H1 (cell line): ENCODE data around the gene EGFLAM. TPM values are rescaled to one million over a fixed set of nuclear protein-coding genes. Genes with fewer than 3 reads are reported as not detected.

Experiments
- CTCF ChIA-PET: fragments of 300-600 bp; sonication (Branson Sonifier 250); formaldehyde crosslinking; loops from one replicate; lab custom pipeline; 2021; ENCODE audit not compliant: partially characterized antibody; lab: Charles Lee
- POLR2A ChIA-PET: fragments of 300-600 bp; sonication (Branson Sonifier 250); formaldehyde crosslinking; loops from one replicate; lab custom pipeline; 2021; ENCODE audit warnings: inconsistent platforms; ENCODE audit not compliant: partially characterized antibody; lab: Charles Lee
- DNase-seq, 2 experiments: peaks; one replicate each; pipeline versions ENCODE4 v3.0.0 to v3.0.0-alpha.2; 2010 to 2022; ENCODE audit warnings: low spot score in 2 of 2, low read depth in 1 of 2, mixed read lengths in 1 of 2
- FAIRE-seq: peaks from 2 replicates; lab custom pipeline; 2011; peaks lifted over from hg19 to GRCh38; lab: Jason Lieb, UNC
- H2AFZ ChIP-seq: 2 replicates; pipeline ENCODE4 v1.8.1; 2012; ENCODE audit warnings: low read length, inconsistent platforms
- H2AK5ac ChIP-seq: 2 replicates; pipeline ENCODE4 v1.6.1; 2013; ENCODE audit warnings: low read depth, low read length
- H2BK120ac ChIP-seq: replicated peaks from 2 replicates; pipeline ENCODE3; 2013; ENCODE audit warnings: low read depth, low read length, inconsistent platforms
- H2BK12ac ChIP-seq: 2 replicates; pipeline ENCODE4 v1.6.1; 2013; ENCODE audit warnings: low read depth, low read length
- H2BK15ac ChIP-seq: 2 replicates; pipeline ENCODE4 v1.6.1; 2013; ENCODE audit warnings: low read length
- H2BK20ac ChIP-seq: 2 replicates; pipeline ENCODE4 v1.6.1; 2013; ENCODE audit warnings: low read length
- H2BK5ac ChIP-seq: 2 replicates; pipeline ENCODE4 v1.6.1; 2013; ENCODE audit warnings: low read depth, low read length
- H3K14ac ChIP-seq: 2 replicates; pipeline ENCODE4 v1.6.1; 2013; ENCODE audit warnings: inconsistent platforms; ENCODE audit not compliant: insufficient read length
- H3K18ac ChIP-seq: 2 replicates; pipeline ENCODE4 v1.6.1; 2013; ENCODE audit warnings: low read length; ENCODE audit errors: extremely low read depth
- H3K23ac ChIP-seq: 2 replicates; pipeline ENCODE4 v1.6.1; 2013; ENCODE audit warnings: inconsistent platforms; ENCODE audit not compliant: insufficient read length
- H3K23me2 ChIP-seq: 2 replicates; pipeline ENCODE4 v1.6.1; 2013; ENCODE audit warnings: low read depth, low read length
- H3K27ac ChIP-seq: 2 replicates; pipeline ENCODE4 v1.6.1; 2011; ENCODE audit warnings: low read depth, low read length, inconsistent platforms
- H3K27me3 ChIP-seq, 4 experiments: replicated peaks in 1 of 4; 1 replicate in 1 of 4; 2 replicates in 3 of 4; pipeline versions ENCODE4 v1.6.1 to v1.8.1; 2011 to 2013; ENCODE audit warnings: low read length in 3 of 4, mild to moderate bottlenecking in 3 of 4, inconsistent platforms in 2 of 4, mixed read lengths in 2 of 4, moderate library complexity in 1 of 4; ENCODE audit not compliant: control insufficient read depth in 3 of 4, insufficient read depth in 3 of 4; ENCODE audit errors: extremely low read depth in 1 of 4
- H3K36me3 ChIP-seq, 4 experiments: 2 replicates each; pipeline versions ENCODE4 v1.6.1 to v1.8.1; 2011 to 2013; ENCODE audit warnings: mild to moderate bottlenecking in 4 of 4, low read length in 3 of 4, moderate library complexity in 2 of 4, control low read depth in 1 of 4, inconsistent platforms in 1 of 4; ENCODE audit not compliant: insufficient read depth in 4 of 4, control insufficient read depth in 2 of 4
- H3K4ac ChIP-seq: replicated peaks from 2 replicates; pipeline ENCODE3; 2013; ENCODE audit warnings: low read length, low read depth, mixed read lengths, inconsistent platforms; ENCODE audit not compliant: insufficient read length
- H3K4me1 ChIP-seq, 4 experiments: replicated peaks in 1 of 4; 1 replicate in 1 of 4; 2 replicates in 3 of 4; pipeline versions ENCODE4 v1.6.1 to v1.8.1; 2011 to 2013; ENCODE audit warnings: low read length in 3 of 4, inconsistent platforms in 2 of 4, mixed read lengths in 1 of 4; ENCODE audit not compliant: insufficient read depth in 4 of 4, control insufficient read depth in 3 of 4
- H3K4me2 ChIP-seq, 2 experiments: 2 replicates each; pipeline versions ENCODE4 v1.6.1 to v1.8.1; 2011 to 2013; ENCODE audit warnings: low read depth in 2 of 2, low read length in 2 of 2, control low read depth in 1 of 2, inconsistent platforms in 1 of 2, mild to moderate bottlenecking in 1 of 2; ENCODE audit not compliant: insufficient read depth in 1 of 2
- H3K4me3 ChIP-seq, 4 experiments: fragments of 200-600, 300-600 bp in 1 of 4; sonication (generic), shearing (Covaris generic), sonication (Bioruptor Twin) in 1 of 4; 2 replicates each; pipeline versions ENCODE4 v1.5.1 to v1.8.1; 2011 to 2016; ENCODE audit warnings: low read length in 4 of 4, low read depth in 3 of 4, control low read depth in 2 of 4, inconsistent platforms in 2 of 4, mild to moderate bottlenecking in 2 of 4, mixed read lengths in 1 of 4, moderate library complexity in 1 of 4; ENCODE audit not compliant: insufficient read depth in 2 of 4; ENCODE audit errors: extremely low read depth in 1 of 4
- H3K56ac ChIP-seq: replicated peaks from 2 replicates; pipeline ENCODE3; 2013; ENCODE audit warnings: low read depth, mild to moderate bottlenecking, mixed read lengths, low read length, inconsistent platforms; ENCODE audit not compliant: insufficient read length
- H3K79me1 ChIP-seq: 2 replicates; pipeline ENCODE4 v1.6.1; 2013; ENCODE audit warnings: low read depth, low read length, control low read depth
- H3K79me2 ChIP-seq, 2 experiments: 2 replicates each; pipeline versions ENCODE4 v1.6.1 to v1.8.1; 2012 to 2013; ENCODE audit warnings: low read length in 2 of 2, mild to moderate bottlenecking in 2 of 2, inconsistent platforms in 1 of 2; ENCODE audit not compliant: insufficient read depth in 2 of 2, control insufficient read depth in 1 of 2
- H3K9ac ChIP-seq, 4 experiments: replicated peaks in 1 of 4; 1 replicate in 1 of 4; 2 replicates in 3 of 4; pipeline versions ENCODE4 v1.6.1 to v1.8.1; 2011 to 2013; ENCODE audit warnings: low read depth in 3 of 4, low read length in 3 of 4, control low read depth in 2 of 4, mild to moderate bottlenecking in 2 of 4, moderate library complexity in 2 of 4, inconsistent platforms in 1 of 4; ENCODE audit errors: extremely low read depth in 1 of 4
- H3K9me3 ChIP-seq, 2 experiments: 2 replicates each; pipeline versions ENCODE4 v1.6.1 to v1.8.1; 2012 to 2013; ENCODE audit warnings: mild to moderate bottlenecking in 2 of 2, moderate library complexity in 2 of 2, control low read depth in 1 of 2, inconsistent platforms in 1 of 2, low read depth in 1 of 2, low read length in 1 of 2, mixed read lengths in 1 of 2; ENCODE audit not compliant: insufficient read depth in 2 of 2
- H4K20me1 ChIP-seq, 2 experiments: replicated peaks in 1 of 2; 2 replicates each; pipeline versions ENCODE3 to v1.8.1; 2011 to 2013; ENCODE audit warnings: inconsistent platforms in 2 of 2, low read length in 2 of 2, mild to moderate bottlenecking in 1 of 2; ENCODE audit not compliant: insufficient read depth in 2 of 2, control insufficient read depth in 1 of 2
- H4K5ac ChIP-seq: 2 replicates; pipeline ENCODE4 v1.6.1; 2013; ENCODE audit warnings: low read length, low read depth, mixed read lengths, inconsistent platforms; ENCODE audit not compliant: insufficient read length
- H4K8ac ChIP-seq: 2 replicates; pipeline ENCODE4 v1.8.0; 2013; ENCODE audit warnings: mild to moderate bottlenecking, moderate library complexity, low read length, inconsistent platforms; ENCODE audit not compliant: insufficient read depth; ENCODE audit errors: extremely low read depth
- H4K91ac ChIP-seq: replicated peaks from 2 replicates; pipeline ENCODE3; 2013; ENCODE audit warnings: low read length, mixed read lengths, inconsistent platforms; ENCODE audit not compliant: insufficient read length
- CBX8 ChIP-seq: fragments of 300-800, 300-1000 bp; sonication (generic); IDR thresholded peaks from 2 replicates; pipeline ENCODE4 v1.7.1; 2016; ENCODE audit warnings: low read depth, low read length, borderline replicate concordance
- KDM4A ChIP-seq: IDR thresholded peaks from one replicate; pipeline ENCODE4 v1.7.1; 2012; ENCODE audit warnings: low read depth, mild to moderate bottlenecking, moderate library complexity, low read length, inconsistent platforms; ENCODE audit not compliant: severe bottlenecking
- KDM5A ChIP-seq: fragments of 200-600 bp; IDR thresholded peaks from 2 replicates; pipeline ENCODE4 v1.7.1; 2012; ENCODE audit warnings: mild to moderate bottlenecking, low read length, inconsistent platforms, mixed read lengths
- NANOG ChIP-seq: IDR thresholded peaks from 2 replicates; pipeline ENCODE4 v1.6.1; 2011; ENCODE audit warnings: low read length, low read depth, mild to moderate bottlenecking, inconsistent platforms; ENCODE audit not compliant: insufficient read depth, poor library complexity, severe bottlenecking
- POLR2A ChIP-seq, 2 experiments: IDR thresholded peaks; 1 replicate in 1 of 2; 2 replicates in 1 of 2; pipeline ENCODE4 v1.6.1; 2011; ENCODE audit warnings: low read depth in 2 of 2, low read length in 2 of 2, mild to moderate bottlenecking in 2 of 2; ENCODE audit errors: control extremely low read depth in 1 of 2
- RBBP5 ChIP-seq: IDR thresholded peaks from 2 replicates; pipeline ENCODE4 v1.7.1; 2012; ENCODE audit warnings: low read depth, mild to moderate bottlenecking, inconsistent platforms, low read length, moderate library complexity, borderline replicate concordance
- SP2 ChIP-seq: IDR thresholded peaks from 2 replicates; pipeline ENCODE4 v1.6.1; 2012; ENCODE audit warnings: mild to moderate bottlenecking, low read length, inconsistent platforms
- TAF7 ChIP-seq: optimal IDR thresholded peaks from 2 replicates; pipeline ENCODE3; 2011; ENCODE audit warnings: low read depth, mild to moderate bottlenecking, inconsistent platforms, low read length, moderate library complexity, borderline replicate concordance
- TBP ChIP-seq: IDR thresholded peaks from 2 replicates; pipeline ENCODE4 v1.6.1; 2011; ENCODE audit warnings: low read depth, low read length, improper control_type of control experiment
- WGBS, 2 experiments: shearing (Covaris generic) in 1 of 2; methylation state at CpG; one replicate each; pipeline versions ENCODE4 v1.1.6 to v1.1.7; 2013 to 2015; ENCODE audit warnings: low lambda C conversion rate in 2 of 2, mixed read lengths in 2 of 2, inconsistent platforms in 1 of 2, low coverage in 1 of 2, missing lambda C conversion rate in 1 of 2; ENCODE audit not compliant: insufficient replicate concordance in 2 of 2, insufficient coverage in 1 of 2, insufficient read length in 1 of 2; ENCODE audit errors: extremely low coverage in 1 of 2, missing lambda C conversion rate in 1 of 2; 5-methylcytosine and 5-hydroxymethylcytosine counted together
- polyA plus RNA-seq, 7 experiments: library from polyadenylated mRNA; depleted of rRNA in 3 of 7; stranded (reverse) in 5 of 7; unstranded in 2 of 7; fragments of >200 nt in 5 of 7; fragments of 200-250 nt in 2 of 7; gene quantifications; 1 replicate in 5 of 7; 2 replicates in 1 of 7; 4 replicates in 1 of 7; pipeline versions ENCODE4 v1.2.1 to v1.2.3, GENCODE V29; 2011 to 2013; ENCODE audit warnings: missing spikeins in 2 of 7, mixed read lengths in 2 of 7
- total RNA-seq: library from RNA; stranded (reverse); fragmentation: NEBNext Ultra II Directional; extraction: Animal tissue kit (Norgen Biotek cat#: 25700); gene quantifications from 2 replicates; pipeline ENCODE4 v1.2.1, GENCODE V29; 2021
- TF ChIP-seq, protein P1 (sequence below), 3 experiments: IDR thresholded peaks; 1 replicate in 2 of 3; 2 replicates in 1 of 3; pipeline versions ENCODE4 v1.5.1 to v1.6.1; 2011; ENCODE audit warnings: low read length in 3 of 3, mild to moderate bottlenecking in 3 of 3, inconsistent platforms in 2 of 3, low read depth in 1 of 3, moderate library complexity in 1 of 3; ENCODE audit not compliant: insufficient read depth in 1 of 3; ENCODE audit errors: control extremely low read depth in 1 of 3

EGFLAM gene
- total and polyA plus RNA-seq, 2 of the 8 experiments (the other 6 are each of a cell fraction or from before 2014, with no cell fraction given): 0.20 to 0.24 TPM

DNA sequence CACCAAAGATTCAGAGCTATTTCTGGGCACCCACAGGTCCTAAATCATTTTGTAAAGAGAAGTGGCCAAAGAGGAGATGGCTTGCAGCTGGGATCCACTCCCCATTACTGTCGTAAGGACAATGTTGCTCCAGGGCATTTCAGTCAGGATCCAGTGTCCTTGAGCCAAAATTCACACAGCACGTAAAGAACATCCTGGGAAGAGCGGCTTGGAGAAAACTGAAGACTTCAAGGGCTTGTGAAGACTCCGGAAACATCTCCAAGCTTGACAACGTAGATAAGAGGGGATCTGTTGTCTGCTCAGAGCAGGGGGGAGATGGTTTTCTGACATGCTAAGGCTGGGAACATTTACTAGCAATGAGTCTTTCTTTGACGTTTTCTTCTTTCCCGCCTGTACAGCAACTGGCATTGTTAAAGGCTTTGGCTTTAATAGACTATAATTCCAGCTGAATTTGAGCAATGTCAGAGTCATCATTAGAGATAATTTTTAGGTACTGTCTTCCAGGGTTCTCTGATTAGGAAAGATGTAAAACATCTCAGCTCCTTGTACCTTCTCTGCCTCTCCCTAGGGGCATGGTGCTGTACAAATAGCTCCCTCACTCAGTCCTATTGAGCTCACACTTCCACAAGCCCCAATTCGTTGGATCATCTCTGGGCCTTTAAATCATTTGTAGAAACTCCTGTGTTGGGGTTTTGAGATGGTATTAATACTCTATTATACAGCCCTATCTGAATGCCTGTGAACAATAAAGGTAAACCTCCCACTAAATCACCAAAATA lies 39.7 kb downstream of the EGFLAM start:
- Histone ChIP-seq H3K79me1 (no peaks in the 10 kb centered on the region), H3K9me3 (no peaks in the 10 kb centered on the region), H4K20me1 (no peaks in the 10 kb centered on the region), H3K27ac (no peak overlapping the region), H2AK5ac (no peak overlapping the region), H4K8ac (no peak overlapping the region), H3K23ac (no peak overlapping the region), H4K91ac (no peak overlapping the region), H3K4me2 (no peak overlapping the region), H3K4me3 (no peak overlapping the region), H2AFZ (peak overlapping the region; percentile 58; the same call in 1 of the 2 replicates), H3K9ac (no peak overlapping the region), H2BK12ac (no peak overlapping the region), H2BK120ac (no peak overlapping the region), H3K18ac (no peak overlapping the region), H2BK15ac (no peak overlapping the region), H3K56ac (no peak overlapping the region), H3K4ac (no peak overlapping the region), H3K23me2 (no peaks in the 10 kb centered on the region), H3K4me1 (no peaks in the 10 kb centered on the region), H3K36me3 (no peaks in the 10 kb centered on the region), H3K14ac (no peak overlapping the region), H2BK20ac (no peak overlapping the region), H2BK5ac (no peak overlapping the region), H3K79me2 (no peaks in the 10 kb centered on the region), H4K5ac (no peak overlapping the region), H3K27me3 (no peaks in the 10 kb centered on the region)
- TF ChIP-seq TBP: no peak
- no peak for TF ChIP-seq CBX8
- TF ChIP-seq KDM4A: no peak
- no peak for TF ChIP-seq POLR2A (IDR thresholded peaks at IDR 0.05; ENCODE audit: control extremely low read depth in 1 of 2, low read depth in 2 of 2, low read length in 2 of 2)
- no peak for TF ChIP-seq TAF7
- no peak for TF ChIP-seq KDM5A
- TF ChIP-seq SP2: no peak
- TF ChIP-seq, protein P1, sequence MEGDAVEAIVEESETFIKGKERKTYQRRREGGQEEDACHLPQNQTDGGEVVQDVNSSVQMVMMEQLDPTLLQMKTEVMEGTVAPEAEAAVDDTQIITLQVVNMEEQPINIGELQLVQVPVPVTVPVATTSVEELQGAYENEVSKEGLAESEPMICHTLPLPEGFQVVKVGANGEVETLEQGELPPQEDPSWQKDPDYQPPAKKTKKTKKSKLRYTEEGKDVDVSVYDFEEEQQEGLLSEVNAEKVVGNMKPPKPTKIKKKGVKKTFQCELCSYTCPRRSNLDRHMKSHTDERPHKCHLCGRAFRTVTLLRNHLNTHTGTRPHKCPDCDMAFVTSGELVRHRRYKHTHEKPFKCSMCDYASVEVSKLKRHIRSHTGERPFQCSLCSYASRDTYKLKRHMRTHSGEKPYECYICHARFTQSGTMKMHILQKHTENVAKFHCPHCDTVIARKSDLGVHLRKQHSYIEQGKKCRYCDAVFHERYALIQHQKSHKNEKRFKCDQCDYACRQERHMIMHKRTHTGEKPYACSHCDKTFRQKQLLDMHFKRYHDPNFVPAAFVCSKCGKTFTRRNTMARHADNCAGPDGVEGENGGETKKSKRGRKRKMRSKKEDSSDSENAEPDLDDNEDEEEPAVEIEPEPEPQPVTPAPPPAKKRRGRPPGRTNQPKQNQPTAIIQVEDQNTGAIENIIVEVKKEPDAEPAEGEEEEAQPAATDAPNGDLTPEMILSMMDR (IDR thresholded peaks at IDR 0.05; ENCODE audit: control extremely low read depth in 1 of 3, insufficient read depth in 1 of 3, low read depth in 1 of 3, low read length in 3 of 3): no peak
- no peak for TF ChIP-seq RBBP5
- TF ChIP-seq NANOG: no peak
- DNase-seq (no peak), FAIRE-seq (no peak)
- POLR2A ChIA-PET: no interaction called here
- CTCF ChIA-PET: interaction anchor here (0.6 to 2.8 kb wide), 5 partner anchors 18 to 1357 kb away, joined by 3 to 19 read pairs (median 4); no protein-coding TSS in a partner anchor
- 92% methylated on average over 8 of the region's 8 CpGs; no CpG with 5 or more reads in 1 of the 2 experiments for WGBS, 2 experiments
